ENCODE measurements around the gene C17orf78. TPM values are rescaled to one million over a fixed set of nuclear protein-coding genes. Genes with fewer than 3 reads are reported as not detected.
"Not testable (repeated sequence)": the region's sequence is repeated elsewhere in the genome, so short reads cannot be mapped to it uniquely, and the experiment has no call there.

The C17orf78 gene
- total RNA-seq, 1 donor from 2014 or later, result not detected

DNA sequence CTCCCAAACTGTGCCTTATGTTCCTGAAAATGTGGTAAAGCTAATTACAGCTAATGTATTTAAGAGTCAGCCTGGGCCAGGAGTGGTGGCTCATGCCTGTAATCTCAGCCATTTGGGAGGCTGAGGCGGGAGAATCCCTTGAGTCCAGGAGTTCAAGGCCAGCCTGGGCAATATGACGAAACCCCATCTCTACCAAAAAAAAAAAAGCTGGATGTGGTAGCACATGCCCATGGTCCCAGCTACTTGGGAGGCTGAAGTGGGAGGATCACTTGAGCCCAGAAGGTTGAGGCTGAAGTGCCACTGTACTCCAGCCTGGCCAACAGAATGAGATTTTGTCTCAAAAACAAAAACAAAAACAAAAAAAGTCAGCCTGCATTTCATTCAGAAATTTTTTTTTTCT, 33.2 kb upstream of the C17orf78 start:
- DNase-seq (ENCODE audit: extremely low spot score in 2 of 2), result no peak

DNA sequence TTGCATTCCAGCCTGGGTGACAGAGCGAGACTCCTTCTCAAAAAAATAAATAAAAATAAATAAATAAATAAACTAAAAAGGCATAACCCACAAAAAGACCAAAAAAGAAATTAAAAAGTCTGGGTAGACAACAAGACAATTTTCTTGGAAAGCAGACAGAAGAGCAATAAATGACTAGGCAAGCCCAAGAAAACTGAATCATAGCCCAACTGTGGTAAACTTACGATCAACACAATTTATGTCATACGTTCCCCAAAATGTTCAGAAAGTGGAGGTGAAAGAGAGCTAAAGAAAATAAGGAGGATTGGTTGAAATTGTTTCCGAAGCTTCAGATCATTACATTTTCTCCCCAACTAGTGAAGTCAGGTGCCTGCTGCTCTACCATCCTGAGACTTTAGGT, 31.3 kb upstream of the C17orf78 start:
- intact Hi-C loops (cut with DNase I), result no loop called here
- H3K4me1 ChIP-seq, result no peaks in the 10 kb centered on the region
- H3K4me3 ChIP-seq, result no peak overlapping the region
- H3K9me3 ChIP-seq, result no peaks in the 10 kb centered on the region
- peaks cover 0 to 6% of the 10 kb centered on the region in 2 donors for H3K36me3 ChIP-seq
- no peak overlapping the region for H3K27ac ChIP-seq
- no peak for DNase-seq (ENCODE audit: extremely low spot score in 2 of 2)
- TF ChIP-seq, protein P1, sequence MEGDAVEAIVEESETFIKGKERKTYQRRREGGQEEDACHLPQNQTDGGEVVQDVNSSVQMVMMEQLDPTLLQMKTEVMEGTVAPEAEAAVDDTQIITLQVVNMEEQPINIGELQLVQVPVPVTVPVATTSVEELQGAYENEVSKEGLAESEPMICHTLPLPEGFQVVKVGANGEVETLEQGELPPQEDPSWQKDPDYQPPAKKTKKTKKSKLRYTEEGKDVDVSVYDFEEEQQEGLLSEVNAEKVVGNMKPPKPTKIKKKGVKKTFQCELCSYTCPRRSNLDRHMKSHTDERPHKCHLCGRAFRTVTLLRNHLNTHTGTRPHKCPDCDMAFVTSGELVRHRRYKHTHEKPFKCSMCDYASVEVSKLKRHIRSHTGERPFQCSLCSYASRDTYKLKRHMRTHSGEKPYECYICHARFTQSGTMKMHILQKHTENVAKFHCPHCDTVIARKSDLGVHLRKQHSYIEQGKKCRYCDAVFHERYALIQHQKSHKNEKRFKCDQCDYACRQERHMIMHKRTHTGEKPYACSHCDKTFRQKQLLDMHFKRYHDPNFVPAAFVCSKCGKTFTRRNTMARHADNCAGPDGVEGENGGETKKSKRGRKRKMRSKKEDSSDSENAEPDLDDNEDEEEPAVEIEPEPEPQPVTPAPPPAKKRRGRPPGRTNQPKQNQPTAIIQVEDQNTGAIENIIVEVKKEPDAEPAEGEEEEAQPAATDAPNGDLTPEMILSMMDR (IDR thresholded peaks at IDR 0.05), result no peak
- TF ChIP-seq POLR2A (IDR thresholded peaks at IDR 0.05), result no peak
- TF ChIP-seq POLR2AphosphoS5 (IDR thresholded peaks at IDR 0.05; ENCODE audit: insufficient read depth in 1 of 2, low read depth in 1 of 2), result no peak
- no peaks in the 10 kb centered on the region for H3K27me3 ChIP-seq

More for the DNA sequence above, 33.2 kb upstream of the C17orf78 start:
- Histone ChIP-seq H3K9me3 (no peaks in the 10 kb centered on the region), H3K4me3 (no peak overlapping the region), H3K27me3 (no peaks in the 10 kb centered on the region), H3K4me1 (no peaks in the 10 kb centered on the region), H3K27ac (no peak overlapping the region), H3K36me3 (peaks cover 0 to 6% of the 10 kb centered on the region in 2 donors)
- TF ChIP-seq POLR2A (IDR thresholded peaks at IDR 0.05) (no peak), POLR2AphosphoS5 (IDR thresholded peaks at IDR 0.05; ENCODE audit: insufficient read depth in 1 of 2, low read depth in 1 of 2) (no peak)
- TF ChIP-seq, protein P1 (IDR thresholded peaks at IDR 0.05), result no peak
- intact Hi-C loops (cut with DNase I), result no loop called here

DNA sequence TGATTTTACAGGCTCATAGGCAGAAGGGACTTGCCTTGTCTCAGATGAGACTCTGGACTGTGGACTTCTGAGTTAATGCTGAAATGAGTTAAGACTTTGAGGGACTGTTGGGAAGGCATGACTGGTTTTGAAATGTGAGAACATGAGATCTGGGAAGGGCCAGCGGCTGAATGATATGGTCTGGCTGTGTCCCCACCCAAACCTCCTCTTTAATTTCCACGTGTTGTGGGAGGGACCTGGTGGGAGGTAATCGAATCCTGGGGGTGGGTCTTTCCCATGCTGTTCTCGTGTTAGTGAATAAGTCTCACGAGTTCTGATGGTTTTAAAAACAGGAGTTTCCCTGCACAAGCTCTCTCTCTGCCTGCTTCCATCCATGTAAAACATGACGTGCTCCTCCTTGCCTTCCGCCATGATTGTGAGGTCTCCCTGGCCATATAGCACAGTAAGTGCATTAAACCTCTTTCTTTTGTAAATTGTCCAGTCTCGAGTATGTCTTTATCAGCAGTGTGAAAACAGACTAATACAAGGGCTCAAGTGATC, 28.9 kb upstream of the C17orf78 start:
- DNase-seq (ENCODE audit: extremely low spot score in 2 of 2); H3K4me3 ChIP-seq; H3K27me3 ChIP-seq: not testable (repeated sequence)

DNA sequence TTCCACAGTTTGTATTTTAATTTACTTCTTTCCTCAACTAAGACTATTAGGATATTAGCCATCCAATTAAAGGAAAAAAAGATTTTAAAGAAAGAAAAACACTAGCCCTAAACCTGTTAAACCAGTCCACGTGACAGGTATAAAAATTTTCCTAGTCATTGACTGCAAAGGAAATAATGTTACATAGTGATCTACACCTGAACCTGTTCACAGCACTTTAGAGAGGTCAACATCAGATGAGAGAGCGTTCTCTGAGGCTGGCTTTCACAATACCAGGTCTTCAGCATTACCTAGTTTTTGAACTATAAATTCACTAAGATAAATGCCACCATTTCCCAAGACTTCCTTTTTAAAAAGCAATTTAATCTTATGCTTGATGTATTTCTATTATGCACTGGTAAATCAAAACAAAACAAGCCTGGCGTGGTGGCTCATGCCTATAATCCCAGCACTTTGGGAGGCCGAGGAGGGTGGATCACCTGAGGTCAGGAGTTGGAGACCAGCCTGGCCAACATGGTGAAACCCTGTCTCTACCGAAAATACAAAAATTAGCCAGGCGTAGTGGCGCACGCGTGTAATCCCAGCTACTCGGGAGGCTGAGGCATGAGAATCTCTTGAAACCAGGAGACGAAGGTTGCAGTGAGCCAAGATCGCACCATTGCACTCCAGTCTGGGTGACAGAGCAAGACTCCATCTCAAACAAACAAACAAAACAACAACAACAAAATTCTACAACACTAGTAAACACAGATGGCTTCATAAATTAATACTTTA, 18.8 kb upstream of the C17orf78 start:
- intact Hi-C loops (cut with DNase I); H3K9me3 ChIP-seq; DNase-seq (ENCODE audit: extremely low spot score in 2 of 2); H3K36me3 ChIP-seq; H3K4me3 ChIP-seq; H3K27ac ChIP-seq; H3K27me3 ChIP-seq: not testable (repeated sequence)
- H3K4me1 ChIP-seq, result peaks cover 32% of the 10 kb centered on the region

More for the DNA sequence above, 28.9 kb upstream of the C17orf78 start:
- H3K4me1 ChIP-seq; H3K36me3 ChIP-seq; H3K27ac ChIP-seq; intact Hi-C loops (cut with DNase I); H3K9me3 ChIP-seq: not testable (repeated sequence)

- no peaks in the 10 kb centered on the region for H3K9me3 ChIP-seq
- H3K4me1 ChIP-seq, result peaks cover 32% of the 10 kb centered on the region
- intact Hi-C loops (cut with DNase I), result no loop called here
- H3K27ac ChIP-seq, result peak overlapping the region; percentile 93
- H3K27me3 ChIP-seq, result no peaks in the 10 kb centered on the region
- H3K4me3 ChIP-seq, result peak overlapping the region; percentile 67 to 70
- no peaks in the 10 kb centered on the region for H3K36me3 ChIP-seq
- peak in 1 of 2 donors; percentile 89 for DNase-seq (ENCODE audit: extremely low spot score in 2 of 2)
- TF ChIP-seq, protein P1 (IDR thresholded peaks at IDR 0.05), result no peak
- TF ChIP-seq POLR2AphosphoS5 (IDR thresholded peaks at IDR 0.05; ENCODE audit: insufficient read depth in 1 of 2, low read depth in 1 of 2), result no peak
- no peak for TF ChIP-seq POLR2A (IDR thresholded peaks at IDR 0.05)
Measured at GRCh38 chr17:37358098-37358829, 17.5 kb upstream of the C17orf78 start.

Data from vagina (tissue), 2 donors.